B cell (primary cell): ENCODE data around the gene SNX32. TPM values are rescaled to one million over a fixed set of nuclear protein-coding genes. Genes with fewer than 3 reads are reported as not detected.

ENCODE experiments used
- ATAC-seq: fragments of 200-7000 bp; cut with Tn5 transposase; one replicate; pipeline ENCODE4 v1.10.0; 2021; ENCODE audit warnings: low read depth, mild to moderate bottlenecking, moderate number of reproducible peaks, moderate library complexity
- CTCF ChIA-PET: fragments of 350-600 bp; sonication (Branson Sonifier 250); formaldehyde crosslinking; loops from one replicate; lab custom pipeline; 2021; ENCODE audit warnings: antibody characterized with exemption, inconsistent platforms; lab: Charles Lee
- POLR2A ChIA-PET: fragments of 350-600 bp; sonication (Branson Sonifier 250); formaldehyde crosslinking; loops from one replicate; lab custom pipeline; 2021; ENCODE audit warnings: antibody characterized with exemption; lab: Charles Lee
- DNase-seq: peaks from one replicate; pipeline ENCODE4 v3.0.0; 2013
- H2AFZ ChIP-seq: 2 replicates; pipeline ENCODE4 v1.6.1; 2012; ENCODE audit warnings: mild to moderate bottlenecking, low read depth, low read length; ENCODE audit not compliant: insufficient read depth, poor library complexity, severe bottlenecking
- H3K27ac ChIP-seq, 2 donors: 1 replicate in 1 of 2; 2 replicates in 1 of 2; pipeline ENCODE4 v1.5.1; 2012 to 2013; ENCODE audit warnings: low read length in 2 of 2, mild to moderate bottlenecking in 2 of 2, moderate library complexity in 1 of 2
- H3K27me3 ChIP-seq, 4 experiments: fragments of 200-600 bp in 1 of 4; sonication (generic) in 1 of 4; replicated peaks in 1 of 4; 1 replicate in 2 of 4; 2 replicates in 2 of 4; pipeline versions ENCODE4 v1.6.1 to v1.7.0; 2013 to 2016; ENCODE audit warnings: low read length in 3 of 4, mild to moderate bottlenecking in 2 of 4, mixed read lengths in 1 of 4, moderate library complexity in 1 of 4; ENCODE audit not compliant: insufficient read depth in 4 of 4, control insufficient read depth in 3 of 4; ENCODE audit errors: control extremely low read depth in 1 of 4
- H3K36me3 ChIP-seq, 2 experiments: replicated peaks in 1 of 2; 1 replicate in 1 of 2; 2 replicates in 1 of 2; pipeline versions ENCODE4 v1.6.1 to v1.7.1; 2013; ENCODE audit warnings: low read length in 1 of 2; ENCODE audit not compliant: insufficient read depth in 2 of 2, control insufficient read depth in 1 of 2; ENCODE audit errors: control extremely low read depth in 1 of 2, extremely low read depth in 1 of 2
- H3K4me1 ChIP-seq, 2 donors: fragments of 200-600 bp in 1 of 2; sonication (generic) in 1 of 2; 1 replicate in 1 of 2; 2 replicates in 1 of 2; pipeline versions ENCODE4 v1.5.1 to v1.6.1; 2013 to 2017; ENCODE audit warnings: low read length in 2 of 2; ENCODE audit not compliant: control insufficient read depth in 2 of 2, insufficient read depth in 2 of 2
- H3K4me2 ChIP-seq: replicated peaks from 2 replicates; pipeline ENCODE3; 2012; ENCODE audit warnings: mild to moderate bottlenecking, low read depth, low read length; ENCODE audit not compliant: poor library complexity, severe bottlenecking
- H3K4me3 ChIP-seq, 5 experiments: fragments of 200-600 bp in 1 of 5; sonication (generic) in 1 of 5; 1 replicate in 3 of 5; 2 replicates in 2 of 5; pipeline versions ENCODE4 v1.5.1 to v1.7.0; 2011 to 2016; ENCODE audit warnings: low read length in 4 of 5, mild to moderate bottlenecking in 4 of 5, low read depth in 2 of 5, control low read depth in 1 of 5, moderate library complexity in 1 of 5; ENCODE audit not compliant: insufficient read depth in 1 of 5; ENCODE audit errors: control extremely low read depth in 1 of 5, extremely low read depth in 1 of 5
- H3K79me2 ChIP-seq: fragments of 200-600 bp; sonication (generic); one replicate; pipeline ENCODE4 v1.6.0; 2016; ENCODE audit warnings: low read length; ENCODE audit not compliant: control insufficient read depth, insufficient read depth
- H3K9ac ChIP-seq: fragments of 200-600 bp; sonication (generic); 2 replicates; pipeline ENCODE4 v1.6.1; 2017; ENCODE audit warnings: mild to moderate bottlenecking, low read length, moderate library complexity
- H3K9me3 ChIP-seq, 3 donors: one replicate each; pipeline versions ENCODE4 v1.6.1 to v1.7.1; 2013; ENCODE audit warnings: low read length in 2 of 3; ENCODE audit not compliant: control insufficient read depth in 2 of 3, insufficient read depth in 1 of 3; ENCODE audit errors: control extremely low read depth in 1 of 3
- H4K20me1 ChIP-seq: 2 replicates; pipeline ENCODE4 v1.6.0; 2012; ENCODE audit warnings: mild to moderate bottlenecking, low read length; ENCODE audit not compliant: insufficient read depth, control insufficient read depth, poor library complexity, severe bottlenecking
- H3K27ac Mint-ChIP-seq: one replicate; pipeline ENCODE4 v1.8.0; 2021; ENCODE audit warnings: mixed read lengths
- H3K27me3 Mint-ChIP-seq: one replicate; pipeline ENCODE4 v1.8.0; 2021; ENCODE audit warnings: mixed read lengths
- H3K4me1 Mint-ChIP-seq: one replicate; pipeline ENCODE4 v1.8.0; 2021; ENCODE audit warnings: mixed read lengths
- H3K4me3 Mint-ChIP-seq: one replicate; pipeline ENCODE4 v1.8.0; 2021; ENCODE audit warnings: mixed read lengths
- H3K9me3 Mint-ChIP-seq: one replicate; pipeline ENCODE4 v1.8.0; 2022; ENCODE audit warnings: mixed read lengths; ENCODE audit not compliant: insufficient read depth
- CTCF ChIP-seq: fragments of 200-600 bp; IDR thresholded peaks from one replicate; pipeline ENCODE4 v1.8.0; 2022; ENCODE audit warnings: antibody characterized with exemption, mild to moderate bottlenecking
- EZH2 ChIP-seq: IDR thresholded peaks from 2 replicates; pipeline ENCODE4 v1.6.1; 2012; ENCODE audit warnings: borderline replicate concordance, low read depth, mild to moderate bottlenecking, moderate library complexity, low read length; ENCODE audit not compliant: insufficient read depth, poor library complexity, severe bottlenecking
- WGBS: methylation state at CpG from one replicate; pipeline ENCODE4 v1.1.5; 2013; ENCODE audit warnings: missing lambda C conversion rate; ENCODE audit not compliant: insufficient coverage; 5-methylcytosine and 5-hydroxymethylcytosine counted together
- intact Hi-C: fragments of 100-400 bp; cut with micrococcal nuclease; formaldehyde crosslinking; loops from one replicate; pipeline ENCODE4 v1.10.0; 2022
- polyA plus RNA-seq: library from polyadenylated mRNA; depleted of rRNA; stranded (reverse); fragments of >200 nt; gene quantifications from 2 replicates; pipeline ENCODE4 v1.2.3, GENCODE V29; 2012
- total RNA-seq, 2 donors: library from RNA; stranded (reverse); fragments of 120-200 nt in 1 of 2; gene quantifications; 1 replicate in 1 of 2; 2 replicates in 1 of 2; pipeline versions ENCODE4 v1.2.3 to v1.2.4, GENCODE V29; 2013 to 2022

Gene SNX32
- total and polyA plus RNA-seq, 2 donors (not counting 1 experiment from before 2014, with no cell fraction given) = 0.57 to 0.89 TPM

- intact Hi-C loops = no loop called here
- ATAC-seq (no peak), DNase-seq (no peak)
- H3K27ac Mint-ChIP-seq = no peak overlapping the region
- Histone ChIP-seq H3K4me3 (no peak overlapping the region), H3K9ac (no peak overlapping the region), H3K27ac (no peak overlapping the region), H3K79me2 (peaks cover 19% of the 10 kb centered on the region), H3K4me2 (no peak overlapping the region), H4K20me1 (peaks cover 5% of the 10 kb centered on the region), H3K9me3 (no peaks in the 10 kb centered on the region), H3K27me3 (no peaks in the 10 kb centered on the region), H2AFZ (no peak overlapping the region), H3K36me3 (peaks cover 0 to 31% of the 10 kb centered on the region in 2 experiments), H3K4me1 (peaks cover 11 to 34% of the 10 kb centered on the region in 2 donors)
- TF ChIP-seq CTCF (no peak), EZH2 (no peak)
- CTCF ChIA-PET = interaction anchor here (1.0 to 15.5 kb wide), 6 partner anchors 14 to 171 kb away, joined by 3 to 244 read pairs (median 16); partner anchors contain the start of genes CFL1, KAT5 and MUS81
- no peak overlapping the region for H3K4me3 Mint-ChIP-seq
- no peaks in the 10 kb centered on the region for H3K27me3 Mint-ChIP-seq
- no peaks in the 10 kb centered on the region for H3K9me3 Mint-ChIP-seq
- H3K4me1 Mint-ChIP-seq = peaks cover 37% of the 10 kb centered on the region
- POLR2A ChIA-PET = interaction anchor here (1.6 kb wide), 1 partner anchor 171 kb away, joined by 12 read pairs; no protein-coding TSS in a partner anchor
- WGBS = 96% methylated on average over 23 of the region's 30 CpGs
Observed at GRCh38 chr11:65882120-65883057, 48.6 kb downstream of the SNX32 start.
